AG04450 (cell line): ENCODE measurements around the gene MEIS2. TPM values are rescaled to one million over a fixed set of nuclear protein-coding genes. Genes with fewer than 3 reads are reported as not detected.

Experiments
- CTCF ChIA-PET: fragments of 300-600, 350-600 bp; formaldehyde crosslinking; extraction: SDS; loops from one replicate; lab custom pipeline; 2022; ENCODE audit warnings: antibody characterized with exemption, inconsistent platforms; lab: Charles Lee
- POLR2A ChIA-PET: fragments of 350-600 bp; formaldehyde crosslinking; extraction: SDS; loops from one replicate; lab custom pipeline; 2021; ENCODE audit warnings: antibody characterized with exemption, inconsistent platforms; lab: Yijun Ruan, JAX
- DNase-seq: peaks from one replicate; pipeline ENCODE4 v3.0.0-alpha.2; 2011; ENCODE audit warnings: low read depth, low spot score
- H3K27ac ChIP-seq: one replicate; pipeline ENCODE4 v1.5.1; 2012; ENCODE audit warnings: low read depth, low read length, control low read depth
- H3K27me3 ChIP-seq: one replicate; pipeline ENCODE4 v1.6.0; 2012; ENCODE audit warnings: low read length; ENCODE audit not compliant: control insufficient read depth, insufficient read depth
- H3K4me3 ChIP-seq: 2 replicates; pipeline ENCODE4 v1.5.1; 2011; ENCODE audit warnings: mild to moderate bottlenecking, low read depth, low read length, control low read depth
- H3K9me3 ChIP-seq: 2 replicates; pipeline ENCODE4 v1.5.1; 2012; ENCODE audit warnings: low read length; ENCODE audit not compliant: control insufficient read depth, insufficient read depth
- polyA plus RNA-seq: library from polyadenylated mRNA; depleted of rRNA; stranded (reverse); fragments of >200 nt; gene quantifications from 2 replicates; pipeline ENCODE4 v1.2.3, GENCODE V29; 2011
- TF ChIP-seq, protein P1 (sequence below): IDR thresholded peaks from 2 replicates; pipeline ENCODE4 v1.5.1; 2011; ENCODE audit warnings: low read depth, low read length, control low read depth, inconsistent platforms

MEIS2 gene
- polyA plus RNA-seq, 1 experiment: 31.7 TPM

DNA sequence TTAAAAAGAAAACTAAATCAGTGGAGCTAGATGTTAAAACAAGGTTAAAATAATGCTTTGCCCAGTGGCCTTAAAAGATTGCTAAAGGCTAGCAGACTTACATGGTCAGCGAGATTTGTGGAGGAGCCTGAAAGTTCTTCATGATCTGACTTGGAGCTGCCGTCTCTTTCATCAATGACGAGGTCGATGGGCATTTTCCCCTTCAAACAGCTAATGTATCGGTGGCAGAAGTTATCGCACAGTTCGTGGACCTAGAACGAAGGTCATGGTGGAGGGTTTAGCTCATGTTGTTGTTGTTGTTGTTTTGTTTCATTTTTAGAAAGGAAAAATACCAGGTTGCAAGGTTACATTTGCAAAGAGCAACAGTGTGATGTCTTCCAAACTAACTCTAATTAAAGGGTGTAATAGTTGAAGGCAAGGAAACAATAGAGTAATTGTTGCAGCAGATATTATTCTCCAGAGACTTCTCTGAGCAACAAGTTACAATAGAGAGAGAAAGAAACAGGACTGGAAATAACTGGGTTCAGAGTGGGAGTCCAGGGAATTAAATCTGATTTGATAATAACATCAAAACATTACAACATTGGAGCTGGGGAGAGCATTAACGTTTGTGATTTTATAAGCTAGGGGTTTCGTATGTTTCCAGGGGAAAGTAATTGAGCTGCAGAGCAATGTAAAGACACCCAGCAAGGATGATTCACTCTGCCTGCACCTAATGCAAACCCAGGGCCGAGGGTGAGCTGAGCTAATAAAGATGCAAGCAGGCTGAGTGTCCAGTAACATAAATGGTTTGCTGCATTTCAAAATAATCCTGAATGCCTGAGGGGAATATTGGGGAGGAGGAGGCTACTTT, 6.6 kb downstream of the MEIS2 start:
- DNase-seq: no peak
- Histone ChIP-seq H3K4me3 (no peak overlapping the region), H3K27ac (peak overlapping the region; percentile 31), H3K27me3 (no peaks in the 10 kb centered on the region), H3K9me3 (no peaks in the 10 kb centered on the region; the same call in 1 of the 2 replicates)
- POLR2A ChIA-PET: no interaction called here
- CTCF ChIA-PET: no interaction called here
- TF ChIP-seq, protein P1, sequence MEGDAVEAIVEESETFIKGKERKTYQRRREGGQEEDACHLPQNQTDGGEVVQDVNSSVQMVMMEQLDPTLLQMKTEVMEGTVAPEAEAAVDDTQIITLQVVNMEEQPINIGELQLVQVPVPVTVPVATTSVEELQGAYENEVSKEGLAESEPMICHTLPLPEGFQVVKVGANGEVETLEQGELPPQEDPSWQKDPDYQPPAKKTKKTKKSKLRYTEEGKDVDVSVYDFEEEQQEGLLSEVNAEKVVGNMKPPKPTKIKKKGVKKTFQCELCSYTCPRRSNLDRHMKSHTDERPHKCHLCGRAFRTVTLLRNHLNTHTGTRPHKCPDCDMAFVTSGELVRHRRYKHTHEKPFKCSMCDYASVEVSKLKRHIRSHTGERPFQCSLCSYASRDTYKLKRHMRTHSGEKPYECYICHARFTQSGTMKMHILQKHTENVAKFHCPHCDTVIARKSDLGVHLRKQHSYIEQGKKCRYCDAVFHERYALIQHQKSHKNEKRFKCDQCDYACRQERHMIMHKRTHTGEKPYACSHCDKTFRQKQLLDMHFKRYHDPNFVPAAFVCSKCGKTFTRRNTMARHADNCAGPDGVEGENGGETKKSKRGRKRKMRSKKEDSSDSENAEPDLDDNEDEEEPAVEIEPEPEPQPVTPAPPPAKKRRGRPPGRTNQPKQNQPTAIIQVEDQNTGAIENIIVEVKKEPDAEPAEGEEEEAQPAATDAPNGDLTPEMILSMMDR: no peak

DNA sequence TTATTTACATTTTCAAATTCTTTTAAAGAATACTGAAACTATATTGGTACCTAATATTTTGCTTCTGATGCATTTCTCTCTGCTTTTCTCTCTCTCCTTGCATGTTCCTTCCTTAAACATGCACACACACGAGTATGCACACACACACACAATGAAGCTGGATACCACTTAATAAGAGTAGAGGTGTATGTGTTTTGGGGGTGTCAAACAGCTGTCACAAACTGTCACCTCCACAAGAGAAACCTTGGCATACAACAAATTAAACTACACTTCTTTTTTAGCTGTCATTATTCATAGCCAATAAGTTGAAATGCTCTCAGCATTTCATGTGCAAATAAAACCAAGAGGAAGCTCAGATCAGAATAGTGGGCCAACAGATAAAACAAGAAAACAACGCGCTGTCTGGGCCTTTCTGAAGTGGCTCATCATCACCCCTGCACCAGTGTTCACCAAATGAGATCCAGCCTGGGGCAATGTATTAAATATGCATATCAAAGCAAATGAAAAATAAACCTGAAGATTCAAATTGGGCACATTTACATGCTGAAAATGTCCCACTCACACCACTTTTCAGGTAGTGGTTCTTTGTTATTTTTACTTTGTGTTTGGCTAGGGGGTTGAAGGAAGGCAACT, 9.7 kb downstream of the MEIS2 start:
- POLR2A ChIA-PET: no interaction called here
- no peak overlapping the region for H3K27ac ChIP-seq
- H3K9me3 ChIP-seq: no peaks in the 10 kb centered on the region
- H3K4me3 ChIP-seq: no peak overlapping the region
- DNase-seq: no peak
- no peaks in the 10 kb centered on the region for H3K27me3 ChIP-seq
- CTCF ChIA-PET: no interaction called here
- TF ChIP-seq, protein P1: no peak

DNA sequence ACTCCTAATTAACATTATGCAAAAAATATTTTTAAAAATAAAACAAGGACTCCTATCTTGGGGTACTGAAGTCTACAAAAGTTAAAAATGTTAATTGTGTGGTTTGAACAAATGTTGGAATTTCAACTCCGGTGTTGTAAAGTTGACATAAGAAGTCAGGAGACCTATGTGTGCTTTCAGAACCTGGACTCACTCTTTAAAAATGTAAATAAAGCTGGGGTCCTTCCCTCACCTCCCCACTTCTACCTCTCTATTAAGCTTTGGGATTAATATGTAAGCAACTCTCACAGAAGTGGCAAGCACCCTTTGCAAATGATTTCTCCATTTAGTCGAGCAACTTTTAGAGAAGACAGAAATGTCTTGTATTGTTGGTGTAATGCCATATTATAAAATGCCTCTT, 11.9 kb downstream of the MEIS2 start:
- Histone ChIP-seq H3K27ac (no peak overlapping the region), H3K27me3 (no peaks in the 10 kb centered on the region), H3K9me3 (no peaks in the 10 kb centered on the region), H3K4me3 (no peak overlapping the region)
- ChIA-PET CTCF (no interaction called here), POLR2A (interaction anchor here (1.0 kb wide), 1 partner anchor 13 kb away, joined by 4 read pairs; no protein-coding TSS in a partner anchor)
- TF ChIP-seq, protein P1: no peak
- DNase-seq: no peak

DNA sequence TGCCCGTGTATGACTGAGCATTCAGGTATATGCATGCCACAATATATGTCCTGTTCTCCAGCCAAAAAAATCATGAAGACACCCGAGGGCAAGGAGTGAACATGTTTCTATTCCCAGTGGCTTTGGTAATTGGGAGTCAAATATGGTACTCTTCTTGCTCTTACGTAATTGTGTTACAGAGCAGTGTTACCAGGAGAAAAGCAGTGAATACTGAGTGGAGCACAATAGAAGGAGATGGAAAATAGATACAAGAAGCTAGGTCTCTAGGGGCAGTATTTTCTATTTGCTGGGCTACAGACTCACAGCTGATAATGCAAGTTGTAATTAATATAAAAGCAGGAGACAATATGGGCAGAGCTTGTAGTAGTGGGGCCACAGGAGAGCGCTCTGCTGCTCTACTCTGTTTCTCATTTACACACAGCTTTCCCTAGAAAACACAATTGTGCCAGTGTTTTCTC, 13.2 kb downstream of the MEIS2 start:
- ChIA-PET POLR2A (no interaction called here), CTCF (interaction anchor here (0.7 kb wide), 1 partner anchor 68 kb away, joined by 3 read pairs; no protein-coding TSS in a partner anchor)
- H3K27ac ChIP-seq: no peak overlapping the region
- no peaks in the 10 kb centered on the region for H3K9me3 ChIP-seq
- TF ChIP-seq, protein P1: no peak
- no peak overlapping the region for H3K4me3 ChIP-seq
- no peak for DNase-seq
- H3K27me3 ChIP-seq: no peaks in the 10 kb centered on the region

DNA sequence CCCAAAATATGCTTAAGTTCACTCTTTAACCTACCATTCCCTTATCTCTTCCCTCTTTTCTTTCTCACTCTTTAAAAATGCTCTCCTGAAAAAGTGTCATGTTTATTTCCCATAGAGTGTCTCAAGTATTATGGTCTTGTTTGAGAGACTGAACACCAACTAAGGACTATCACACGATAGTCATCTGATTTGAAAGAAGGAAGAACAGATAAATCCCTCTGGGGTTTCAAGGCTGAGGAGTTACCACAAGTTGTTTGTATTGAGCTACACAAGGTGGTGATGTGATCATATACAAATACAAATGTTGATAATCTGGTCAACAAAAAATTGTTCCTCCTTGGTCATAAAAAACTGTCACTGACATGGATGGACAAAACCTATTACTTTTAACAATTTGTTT, 13.8 kb downstream of the MEIS2 start:
- CTCF ChIA-PET: interaction anchor here (1.3 kb wide), 1 partner anchor 8 kb away, joined by 4 read pairs; no protein-coding TSS in a partner anchor
- POLR2A ChIA-PET: no interaction called here
- H3K27ac ChIP-seq: no peak overlapping the region
- TF ChIP-seq, protein P1: no peak
- H3K9me3 ChIP-seq: no peaks in the 10 kb centered on the region
- H3K27me3 ChIP-seq: no peaks in the 10 kb centered on the region
- no peak overlapping the region for H3K4me3 ChIP-seq
- no peak for DNase-seq
